GM21723 (cell line): ENCODE data around the gene SETD5.

Experiments
- ATAC-seq: cut with Tn5 transposase; IDR thresholded peaks from one replicate; pipeline ENCODE4 v1.9.1; 2021; ENCODE audit warnings: mild to moderate bottlenecking, moderate library complexity; ENCODE audit not compliant: unreplicated experiment

SETD5 gene

GRCh38 chr3:9503283-9503682 is 105.9 kb downstream of the SETD5 start:
- ATAC-seq, result peak; percentile 52

GRCh38 chr3:9507586-9508578 is 110.5 kb downstream of the SETD5 start:
- no peak for ATAC-seq

DNA sequence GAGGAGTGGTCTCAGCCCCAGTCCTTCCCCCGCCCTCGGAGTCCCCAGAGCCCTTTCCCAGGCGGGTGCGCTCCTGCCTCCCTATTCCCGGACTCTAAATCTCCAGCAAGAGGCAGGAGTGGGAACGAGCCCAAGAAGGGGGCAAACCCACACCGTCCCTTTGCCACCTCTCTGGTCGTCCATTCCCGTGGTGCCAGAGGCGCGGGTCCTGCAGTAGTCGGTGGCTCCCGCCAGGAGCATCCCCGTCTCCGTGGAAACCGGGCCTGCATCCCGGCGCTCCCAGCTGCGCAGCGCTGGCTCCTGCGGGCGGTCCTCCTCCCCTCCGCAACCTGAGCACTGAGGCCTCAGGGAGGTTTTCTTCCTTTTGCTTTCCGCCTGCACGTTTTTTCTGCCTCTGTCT is 111.4 kb downstream of the SETD5 start:
- no peak for ATAC-seq

GRCh38 chr3:9512456-9513045 is 115.1 kb downstream of the SETD5 start:
- ATAC-seq, result no peak

DNA sequence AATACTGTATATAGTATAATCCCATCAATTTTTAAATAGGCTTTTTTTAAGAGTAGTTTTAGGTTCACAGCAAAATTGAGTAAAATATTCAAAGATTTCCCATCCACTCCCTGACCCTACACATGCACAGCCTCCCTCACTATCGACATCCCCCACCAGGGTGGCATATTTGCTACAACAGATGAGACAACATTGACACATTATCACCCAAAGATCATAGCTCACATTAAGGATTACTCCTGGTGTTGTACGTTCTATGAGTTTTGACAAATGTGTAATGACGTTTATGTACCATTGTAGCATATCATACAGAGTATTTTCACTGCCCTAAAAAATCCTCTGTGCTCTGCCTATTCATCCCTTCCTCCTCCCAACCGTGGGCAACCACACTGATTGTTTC is 116.9 kb downstream of the SETD5 start:
- ATAC-seq, result no peak

DNA sequence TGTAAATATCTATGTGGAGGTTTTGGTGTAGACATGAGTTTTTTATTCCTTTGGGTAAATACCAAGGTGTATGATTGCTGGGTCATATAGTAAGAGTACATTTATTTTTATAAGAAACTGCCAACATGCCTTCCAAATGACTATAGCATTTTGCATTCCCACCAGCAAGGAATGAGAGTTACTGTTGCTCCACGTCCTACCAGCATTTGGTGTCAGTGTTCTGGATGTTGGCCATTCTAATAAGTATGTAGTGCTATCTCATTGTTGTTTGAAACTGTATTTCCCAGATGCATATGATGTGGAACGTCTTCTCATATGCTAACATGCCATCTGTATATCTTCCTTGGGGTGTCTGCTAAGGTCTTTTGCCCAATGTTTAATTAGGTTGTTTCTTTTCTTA is 117.5 kb downstream of the SETD5 start:
- no peak for ATAC-seq

DNA sequence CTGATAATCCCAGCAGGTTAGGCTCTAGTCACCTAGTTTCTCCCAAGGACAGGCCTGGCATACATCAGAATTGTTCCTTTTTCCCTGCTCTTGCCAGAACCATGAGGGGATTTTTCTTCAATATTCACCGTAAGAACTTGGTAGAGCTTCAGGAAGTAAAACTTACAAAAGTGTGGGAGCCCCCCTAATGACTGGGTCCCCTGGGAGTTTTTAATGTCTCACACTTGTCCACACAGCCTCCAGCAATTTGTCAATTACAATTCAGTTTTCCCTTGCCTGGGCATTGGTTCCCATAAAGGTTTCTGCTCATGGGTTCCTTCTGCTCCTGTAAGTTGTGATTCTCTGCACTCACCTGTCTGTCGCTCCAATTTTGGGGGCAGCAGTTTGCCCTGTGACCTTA is 127.7 kb downstream of the SETD5 start:
- no peak for ATAC-seq
